NK-92 (cell line): Measurements from ENCODE around the gene VAMP8.
"Not testable (repeated sequence)": the region's sequence is repeated elsewhere in the genome, so short reads cannot be mapped to it uniquely, and the experiment has no call there.

Source experiments
- DNase-seq: peaks from one replicate; lab custom pipeline; 2025; ENCODE audit not compliant: unreplicated experiment; lab: John Stamatoyannopoulos, UW

The VAMP8 gene

GRCh38 chr2:85615413-85615728 lies 38.0 kb downstream of the VAMP8 start:
- no peak for DNase-seq

- DNase-seq, result not testable (repeated sequence)
Measured at GRCh38 chr2:85617723-85618122, 40.3 kb downstream of the VAMP8 start.

DNA sequence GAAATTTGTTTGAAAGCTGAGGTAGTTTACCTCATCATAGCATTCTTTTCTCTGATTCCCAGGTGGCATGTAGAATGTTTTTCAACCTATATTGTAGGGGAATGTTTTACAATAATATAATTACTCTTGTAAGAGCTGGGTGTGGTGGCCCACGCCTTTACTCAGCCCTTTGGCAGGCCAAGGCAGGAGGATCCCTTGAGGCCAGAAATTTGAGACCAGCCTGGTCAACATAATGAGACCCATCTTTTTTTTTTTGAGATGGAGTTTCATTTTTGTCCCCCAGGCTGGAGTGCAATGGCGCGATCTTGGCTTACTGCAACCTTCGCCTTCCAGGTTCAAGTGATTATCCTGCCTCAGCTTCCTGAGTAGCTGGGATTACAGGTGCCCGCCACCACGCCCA lies 42.2 kb downstream of the VAMP8 start:
- DNase-seq, result no peak

GRCh38 chr2:85621338-85621737 lies 44.0 kb downstream of the VAMP8 start:
- DNase-seq, result no peak

- DNase-seq, result no peak
Measured at GRCh38 chr2:85623991-85624390, 46.6 kb downstream of the VAMP8 start.

- no peak for DNase-seq
Measured at GRCh38 chr2:85628658-85629057, 51.3 kb downstream of the VAMP8 start.

DNA sequence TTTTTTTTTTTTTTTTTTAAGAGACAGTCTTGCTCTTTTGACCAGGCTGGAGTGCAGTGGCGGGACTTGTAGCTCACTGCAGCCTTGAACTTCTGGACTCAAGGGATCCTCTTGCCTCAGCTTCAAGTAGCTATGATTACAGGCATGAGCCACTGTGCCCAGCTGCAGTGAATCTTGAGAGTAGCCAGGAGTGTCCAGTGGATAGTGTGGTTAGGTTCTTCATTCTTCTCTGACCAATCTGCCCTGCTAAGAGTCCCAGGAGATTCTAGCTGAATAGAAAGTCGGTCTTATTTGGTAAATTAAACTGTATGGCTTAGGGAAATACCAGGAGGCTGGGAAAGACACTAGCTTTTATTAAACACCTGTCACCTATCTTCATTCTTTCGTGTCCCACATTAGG lies 53.9 kb downstream of the VAMP8 start:
- no peak for DNase-seq
